Smooth muscle cell (in vitro differentiated cells): ENCODE measurements around the gene ZNF592. TPM values are rescaled to one million over a fixed set of nuclear protein-coding genes. Genes with fewer than 3 reads are reported as not detected.

Source experiments
- DNase-seq: peaks from one replicate; lab custom pipeline; 2025; ENCODE audit not compliant: unreplicated experiment; lab: John Stamatoyannopoulos, UW
- H2AFZ ChIP-seq: fragments of 200-600 bp; sonication (generic); 2 replicates; pipeline ENCODE4 v1.6.0; 2016; ENCODE audit warnings: antibody characterized with exemption, low read depth, mild to moderate bottlenecking
- H3F3A ChIP-seq: fragments of 200-600 bp; sonication (generic); 2 replicates; pipeline ENCODE4 v1.6.0; 2017; ENCODE audit warnings: antibody characterized with exemption, low read depth
- H3K27ac ChIP-seq: fragments of 200-600 bp; sonication (generic); 2 replicates; pipeline ENCODE4 v1.5.1; 2016; ENCODE audit warnings: low read depth, mild to moderate bottlenecking
- H3K27me3 ChIP-seq: fragments of 200-600 bp; sonication (generic); 2 replicates; pipeline ENCODE4 v1.6.1; 2016; ENCODE audit warnings: low read depth, mild to moderate bottlenecking
- H3K36me3 ChIP-seq: fragments of 200-600 bp; sonication (generic); 2 replicates; pipeline ENCODE4 v1.5.1; 2016; ENCODE audit warnings: low read depth
- H3K4me1 ChIP-seq: fragments of 200-600 bp; sonication (generic); 2 replicates; pipeline ENCODE4 v1.5.1; 2016; ENCODE audit warnings: low read depth
- H3K4me2 ChIP-seq: fragments of 200-600 bp; sonication (generic); 2 replicates; pipeline ENCODE4 v1.6.0; 2016; ENCODE audit warnings: mild to moderate bottlenecking
- H3K4me3 ChIP-seq: fragments of 200-600 bp; sonication (generic); 2 replicates; pipeline ENCODE4 v1.5.1; 2016; ENCODE audit warnings: mild to moderate bottlenecking
- H3K79me2 ChIP-seq: fragments of 200-600 bp; sonication (generic); 2 replicates; pipeline ENCODE4 v1.6.0; 2016; ENCODE audit warnings: low read depth, mild to moderate bottlenecking
- H3K9ac ChIP-seq: fragments of 200-600 bp; sonication (generic); 2 replicates; pipeline ENCODE4 v1.6.0; 2016; ENCODE audit warnings: low read depth
- H3K9me3 ChIP-seq: fragments of 200-600 bp; sonication (generic); replicated peaks from 2 replicates; pipeline ENCODE4 v1.5.1; 2016; ENCODE audit warnings: low read depth
- H4K20me1 ChIP-seq: fragments of 200-600 bp; sonication (generic); 2 replicates; pipeline ENCODE4 v1.6.0; 2016; ENCODE audit warnings: low read depth
- WGBS: methylation state at CpG from one replicate; pipeline ENCODE4 v1.1.7; 2016; ENCODE audit warnings: low lambda C conversion rate; 5-methylcytosine and 5-hydroxymethylcytosine counted together
- polyA plus RNA-seq: library from polyadenylated mRNA; unstranded; fragments of >200 nt; fragmentation: Nextera tagmentation; extraction: Ambion mirVana; gene quantifications from 2 replicates; pipeline ENCODE4 v1.2.1, GENCODE V29; 2016
- total RNA-seq: library from RNA; depleted of rRNA; stranded (reverse); fragments of >200 nt; gene quantifications from 2 replicates; pipeline ENCODE4 v1.2.3, GENCODE V29; 2014
- TF ChIP-seq, protein P1 (sequence below): fragments of 200-600 bp; sonication (generic); IDR thresholded peaks from 2 replicates; pipeline ENCODE4 v1.5.1; 2017; ENCODE audit warnings: borderline replicate concordance, mild to moderate bottlenecking, antibody characterized with exemption; ENCODE audit not compliant: insufficient read depth, poor library complexity, severe bottlenecking

The ZNF592 gene
- total and polyA plus RNA-seq, 2 experiments from 2014 or later = 10.7 to 10.8 TPM

DNA sequence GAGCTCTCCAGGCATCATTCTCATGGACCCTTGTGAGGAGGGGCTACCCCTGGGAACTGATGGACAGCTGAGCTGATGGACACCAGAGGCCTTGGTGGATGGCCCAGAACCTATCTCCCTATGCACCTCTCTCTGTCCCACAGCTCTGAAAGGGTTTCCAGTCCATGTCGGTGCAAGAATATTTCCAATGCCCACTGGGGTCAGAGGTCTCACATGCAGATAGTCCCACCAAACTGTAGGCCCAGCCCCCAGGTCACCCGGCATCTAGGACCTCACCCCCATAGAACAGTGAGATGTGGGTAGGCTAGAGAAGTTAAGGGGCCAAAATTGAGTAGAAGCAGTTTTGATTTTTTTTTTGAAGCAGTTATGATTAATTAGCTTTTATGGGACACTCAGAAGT lies 71.4 kb downstream of the ZNF592 start:
- Histone ChIP-seq H3K4me2 (peak overlapping the region; percentile 85), H4K20me1 (peaks cover 16% of the 10 kb centered on the region), H3K4me3 (no peak overlapping the region), H3K36me3 (no peaks in the 10 kb centered on the region), H3K27ac (peak overlapping the region; percentile 79), H3K4me1 (peaks cover 25% of the 10 kb centered on the region), H3K9ac (peak overlapping the region; percentile 20), H3K79me2 (peaks cover 18% of the 10 kb centered on the region), H3K9me3 (no peaks in the 10 kb centered on the region), H3F3A (peaks cover 11% of the 10 kb centered on the region), H2AFZ (no peak overlapping the region), H3K27me3 (no peaks in the 10 kb centered on the region)
- no peak for DNase-seq
- TF ChIP-seq, protein P1, sequence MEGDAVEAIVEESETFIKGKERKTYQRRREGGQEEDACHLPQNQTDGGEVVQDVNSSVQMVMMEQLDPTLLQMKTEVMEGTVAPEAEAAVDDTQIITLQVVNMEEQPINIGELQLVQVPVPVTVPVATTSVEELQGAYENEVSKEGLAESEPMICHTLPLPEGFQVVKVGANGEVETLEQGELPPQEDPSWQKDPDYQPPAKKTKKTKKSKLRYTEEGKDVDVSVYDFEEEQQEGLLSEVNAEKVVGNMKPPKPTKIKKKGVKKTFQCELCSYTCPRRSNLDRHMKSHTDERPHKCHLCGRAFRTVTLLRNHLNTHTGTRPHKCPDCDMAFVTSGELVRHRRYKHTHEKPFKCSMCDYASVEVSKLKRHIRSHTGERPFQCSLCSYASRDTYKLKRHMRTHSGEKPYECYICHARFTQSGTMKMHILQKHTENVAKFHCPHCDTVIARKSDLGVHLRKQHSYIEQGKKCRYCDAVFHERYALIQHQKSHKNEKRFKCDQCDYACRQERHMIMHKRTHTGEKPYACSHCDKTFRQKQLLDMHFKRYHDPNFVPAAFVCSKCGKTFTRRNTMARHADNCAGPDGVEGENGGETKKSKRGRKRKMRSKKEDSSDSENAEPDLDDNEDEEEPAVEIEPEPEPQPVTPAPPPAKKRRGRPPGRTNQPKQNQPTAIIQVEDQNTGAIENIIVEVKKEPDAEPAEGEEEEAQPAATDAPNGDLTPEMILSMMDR = no peak
- WGBS = 91% methylated on average over 2 of the region's 2 CpGs

DNA sequence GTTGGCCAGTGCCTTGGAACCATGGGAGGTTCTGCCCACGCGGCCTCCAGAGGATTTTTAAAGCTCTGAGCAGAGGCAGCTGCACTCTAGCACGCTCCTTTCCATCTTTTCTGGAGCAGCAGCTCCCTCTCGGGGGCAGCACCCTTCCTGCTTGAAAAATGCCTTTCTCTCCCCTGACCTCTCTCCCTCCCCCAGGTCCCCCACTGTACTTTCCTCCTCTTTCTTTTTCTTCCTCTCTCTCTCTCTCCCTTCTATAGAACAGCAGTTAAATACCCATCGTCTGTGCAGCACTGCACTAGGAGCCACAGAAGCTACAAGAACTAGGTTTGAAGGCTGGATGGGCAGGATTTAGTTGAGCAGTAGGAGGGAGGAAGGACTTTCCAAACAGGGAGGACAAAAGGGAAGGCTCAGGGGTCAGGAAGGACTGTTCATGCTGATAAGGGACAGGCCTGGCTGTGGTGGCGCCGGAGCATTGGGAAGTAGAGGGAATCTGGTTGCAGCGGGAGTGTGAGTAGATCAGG lies 73.2 kb downstream of the ZNF592 start:
- no peaks in the 10 kb centered on the region for H3K27me3 ChIP-seq
- 44% methylated on average over 8 of the region's 8 CpGs for WGBS
- no peak for DNase-seq
- H4K20me1 ChIP-seq = peaks cover 17% of the 10 kb centered on the region
- TF ChIP-seq, protein P1 = no peak
- peaks cover 18% of the 10 kb centered on the region for H3K79me2 ChIP-seq
- H3F3A ChIP-seq = peaks cover 11% of the 10 kb centered on the region
- H3K9me3 ChIP-seq = no peaks in the 10 kb centered on the region
- no peak overlapping the region for H3K9ac ChIP-seq
- no peak overlapping the region for H3K4me2 ChIP-seq
- H3K4me3 ChIP-seq = no peak overlapping the region
- peaks cover 25% of the 10 kb centered on the region for H3K4me1 ChIP-seq
- no peak overlapping the region for H3K27ac ChIP-seq
- H2AFZ ChIP-seq = no peak overlapping the region
- H3K36me3 ChIP-seq = no peaks in the 10 kb centered on the region

DNA sequence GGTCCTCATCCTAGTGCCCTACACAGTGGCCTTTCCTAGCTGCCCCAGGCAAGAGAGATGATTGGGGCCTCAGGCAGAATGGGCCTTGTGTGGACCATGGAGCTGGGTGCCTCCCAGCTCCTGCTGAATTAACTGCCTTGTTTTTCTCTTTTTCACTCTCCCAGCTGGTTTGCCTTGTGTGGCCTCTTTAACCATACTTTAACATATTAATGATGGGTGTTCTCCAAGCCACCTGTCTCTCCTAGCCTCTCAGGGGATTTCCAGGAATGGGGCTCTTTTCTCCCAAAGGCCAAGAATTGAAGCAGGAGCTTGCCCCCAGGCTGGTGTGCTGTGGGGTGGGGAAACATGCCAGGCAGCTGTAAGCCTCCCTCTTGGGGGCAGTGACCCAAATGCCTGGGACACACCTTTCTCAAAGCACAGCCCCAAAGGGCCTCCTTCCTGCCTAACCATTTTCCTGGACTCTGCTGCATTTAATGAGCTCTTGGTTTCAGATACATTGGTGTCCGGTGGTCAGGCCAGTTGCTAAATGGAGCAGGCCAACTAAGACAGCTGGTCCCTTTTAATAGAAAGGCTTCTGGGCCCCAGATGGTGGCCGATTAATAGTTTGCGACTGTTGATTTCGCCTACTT lies 74.4 kb downstream of the ZNF592 start:
- Histone ChIP-seq H3K9ac (no peak overlapping the region), H2AFZ (no peak overlapping the region), H3K4me2 (no peak overlapping the region), H3K9me3 (no peaks in the 10 kb centered on the region), H3K27ac (no peak overlapping the region), H3K27me3 (no peaks in the 10 kb centered on the region), H3K4me3 (no peak overlapping the region), H3K79me2 (peaks cover 18% of the 10 kb centered on the region), H3K36me3 (no peaks in the 10 kb centered on the region), H3K4me1 (peaks cover 21% of the 10 kb centered on the region), H4K20me1 (peaks cover 28% of the 10 kb centered on the region), H3F3A (peaks cover 9% of the 10 kb centered on the region)
- TF ChIP-seq, protein P1 = no peak
- no peak for DNase-seq
- WGBS = 95% methylated on average over 4 of the region's 4 CpGs

DNA sequence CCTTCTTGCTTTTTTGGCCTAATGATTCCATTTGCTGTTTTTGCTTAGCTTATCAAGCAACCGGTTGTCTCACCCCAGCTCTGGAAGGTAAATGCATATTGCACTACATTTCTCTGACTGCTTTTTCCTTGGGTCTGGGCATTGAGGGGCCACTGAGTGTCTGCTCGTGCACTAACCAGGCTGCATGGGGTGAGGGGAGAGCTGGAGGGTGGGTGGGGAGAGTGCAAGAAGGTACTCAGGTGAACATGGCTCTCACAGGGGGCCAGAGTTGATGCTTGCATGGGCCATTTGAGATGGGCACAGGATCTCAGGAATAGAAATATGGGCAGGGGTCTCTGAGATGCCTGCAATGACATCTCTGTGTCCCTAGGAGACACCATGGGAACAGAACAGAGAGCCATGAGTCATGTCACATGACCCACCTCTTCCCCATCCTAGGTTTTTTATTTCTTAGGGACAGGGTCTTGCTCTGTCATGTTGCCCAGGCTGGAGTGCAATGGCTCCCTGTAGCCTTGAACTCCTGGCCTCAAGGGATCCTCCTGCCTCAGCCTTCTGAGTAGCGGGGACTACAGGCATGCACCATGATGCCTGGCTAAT lies 75.0 kb downstream of the ZNF592 start:
- Histone ChIP-seq H3K4me2 (no peak overlapping the region), H3K27me3 (no peaks in the 10 kb centered on the region), H3K27ac (no peak overlapping the region), H2AFZ (no peak overlapping the region), H3K36me3 (no peaks in the 10 kb centered on the region), H3K79me2 (peaks cover 18% of the 10 kb centered on the region), H3K4me3 (no peak overlapping the region), H3K9ac (no peak overlapping the region), H3F3A (peaks cover 5% of the 10 kb centered on the region), H3K9me3 (no peaks in the 10 kb centered on the region), H4K20me1 (peaks cover 31% of the 10 kb centered on the region), H3K4me1 (peaks cover 15% of the 10 kb centered on the region)
- DNase-seq = no peak
- WGBS = 94% methylated on average over 3 of the region's 3 CpGs
- TF ChIP-seq, protein P1 = no peak
